Measurements from ENCODE around the gene LINC00632. TPM values are rescaled to one million over a fixed set of nuclear protein-coding genes. Genes with fewer than 3 reads are reported as not detected.
A peak's percentile ranks its signal among the peaks of the same experiment; 100 is the strongest.

Gene LINC00632
- total RNA-seq, 2 donors from 2014 or later: 161 to 200 TPM

DNA sequence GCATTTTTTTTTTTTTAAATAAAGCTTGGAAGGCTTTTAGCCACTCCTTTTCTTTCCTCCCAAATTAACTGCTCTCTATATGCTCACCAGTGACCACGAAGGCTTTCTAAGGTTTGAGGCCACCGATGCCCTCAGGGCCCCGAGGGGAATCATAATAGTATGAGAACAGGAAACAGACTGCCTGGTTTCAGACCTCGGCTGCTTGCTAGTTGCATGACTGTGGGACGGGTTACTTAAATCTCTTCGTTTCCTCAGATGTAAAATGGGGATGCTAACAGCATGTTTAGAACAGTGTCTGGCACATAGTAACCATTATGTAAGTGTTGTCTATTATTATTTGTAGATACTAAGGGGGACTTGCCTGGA lies 3.6 kb downstream of the LINC00632 start:
- Histone ChIP-seq H3K4me1 (ENCODE audit: control insufficient read depth in 1 of 2, low read depth in 2 of 2) (no peaks in the 10 kb centered on the region), H3K4me3 (peak overlapping the region; percentile 56), H3K27ac (no peak overlapping the region), H3K36me3 (no peaks in the 10 kb centered on the region), H3K9me3 (no peaks in the 10 kb centered on the region), H3K27me3 (replicated peaks; ENCODE audit: insufficient read depth) (no peaks in the 10 kb centered on the region)
- TF ChIP-seq CTCF (IDR thresholded peaks at IDR 0.05): no peak
- ATAC-seq (ENCODE audit: insufficient number of reproducible peaks, low FRiP score, low read depth) (no peak), DNase-seq (ENCODE audit: low spot score) (no peak)

DNA sequence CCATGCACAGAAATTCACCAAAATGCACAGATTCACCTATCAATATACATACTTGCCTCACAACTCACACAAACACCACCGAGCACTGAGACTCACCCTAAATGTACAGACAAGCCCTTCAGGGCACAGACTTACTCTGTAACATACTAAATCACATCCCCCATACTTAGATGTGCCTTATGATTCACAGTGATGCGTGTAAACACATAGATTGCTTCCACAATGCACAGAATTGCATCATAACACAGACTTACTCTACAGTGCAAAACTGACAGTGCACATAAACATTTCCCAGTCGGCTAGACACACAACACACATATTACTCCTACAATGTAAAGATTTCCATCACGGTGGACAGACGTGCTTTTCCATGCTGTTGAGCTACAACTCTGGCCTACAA lies 6.2 kb downstream of the LINC00632 start:
- Histone ChIP-seq H3K36me3 (no peaks in the 10 kb centered on the region), H3K27ac (no peak overlapping the region), H3K27me3 (replicated peaks; ENCODE audit: insufficient read depth) (no peaks in the 10 kb centered on the region), H3K4me1 (ENCODE audit: control insufficient read depth in 1 of 2, low read depth in 2 of 2) (no peaks in the 10 kb centered on the region), H3K4me3 (no peak overlapping the region), H3K9me3 (no peaks in the 10 kb centered on the region)
- ATAC-seq (ENCODE audit: insufficient number of reproducible peaks, low FRiP score, low read depth) (no peak), DNase-seq (ENCODE audit: low spot score) (no peak)
- TF ChIP-seq CTCF (IDR thresholded peaks at IDR 0.05): no peak

GRCh38 chrX:140723121-140723715 lies 13.7 kb downstream of the LINC00632 start:
- ATAC-seq (ENCODE audit: insufficient number of reproducible peaks, low FRiP score, low read depth): no peak
- TF ChIP-seq CTCF (IDR thresholded peaks at IDR 0.05): no peak
- H3K4me3 ChIP-seq: no peak overlapping the region

GRCh38 chrX:140724309-140724708 lies 14.8 kb downstream of the LINC00632 start:
- Histone ChIP-seq H3K36me3 (no peaks in the 10 kb centered on the region), H3K27me3 (replicated peaks; ENCODE audit: insufficient read depth) (no peaks in the 10 kb centered on the region), H3K27ac (no peak overlapping the region), H3K4me1 (ENCODE audit: control insufficient read depth in 1 of 2, low read depth in 2 of 2) (no peaks in the 10 kb centered on the region), H3K9me3 (no peaks in the 10 kb centered on the region), H3K4me3 (no peak overlapping the region)
- TF ChIP-seq CTCF (IDR thresholded peaks at IDR 0.05): no peak
- DNase-seq (ENCODE audit: low spot score): no peak
- no peak for ATAC-seq (ENCODE audit: insufficient number of reproducible peaks, low FRiP score, low read depth)

More at GRCh38 chrX:140723121-140723715, 13.7 kb downstream of the LINC00632 start:
- no peak for DNase-seq (ENCODE audit: low spot score)
- H3K4me1 ChIP-seq (ENCODE audit: control insufficient read depth in 1 of 2, low read depth in 2 of 2): no peaks in the 10 kb centered on the region
- no peaks in the 10 kb centered on the region for H3K9me3 ChIP-seq
- H3K36me3 ChIP-seq: no peaks in the 10 kb centered on the region
- no peak overlapping the region for H3K27ac ChIP-seq
- H3K27me3 ChIP-seq (replicated peaks; ENCODE audit: insufficient read depth): no peaks in the 10 kb centered on the region

DNA sequence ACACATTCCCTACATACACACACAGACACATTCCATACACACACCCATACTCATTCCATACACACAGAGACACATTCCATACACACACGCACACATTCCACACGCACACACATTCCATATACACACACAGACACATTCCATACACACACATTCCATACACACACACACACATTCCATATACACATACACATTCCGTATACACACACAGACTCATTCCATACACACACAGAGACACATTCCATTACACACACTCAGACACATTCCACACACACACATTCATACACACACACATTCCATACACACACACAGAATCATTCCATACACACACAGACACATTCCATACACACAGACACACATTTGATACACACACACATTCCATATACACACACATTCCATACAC lies 15.2 kb downstream of the LINC00632 start:
- DNase-seq (ENCODE audit: low spot score) (no peak), ATAC-seq (ENCODE audit: insufficient number of reproducible peaks, low FRiP score, low read depth) (no peak)
- Histone ChIP-seq H3K36me3 (no peaks in the 10 kb centered on the region), H3K4me1 (ENCODE audit: control insufficient read depth in 1 of 2, low read depth in 2 of 2) (no peaks in the 10 kb centered on the region), H3K27me3 (replicated peaks; ENCODE audit: insufficient read depth) (no peaks in the 10 kb centered on the region), H3K4me3 (no peak overlapping the region), H3K9me3 (no peaks in the 10 kb centered on the region), H3K27ac (no peak overlapping the region)
- TF ChIP-seq CTCF (IDR thresholded peaks at IDR 0.05): no peak

All from thoracic aorta (tissue), 2 donors.